ENCODE measurements around the gene GGT5.
"Not testable (repeated sequence)": the region's sequence is repeated elsewhere in the genome, so short reads cannot be mapped to it uniquely, and the experiment has no call there.

GGT5 gene

GRCh38 chr22:24247564-24248344 is 2.9 kb upstream of the GGT5 start:
- no peak overlapping the region for H3K27ac ChIP-seq
- no peaks in the 10 kb centered on the region for H3K9me3 ChIP-seq (ENCODE audit: low read depth, low read length)
- no peak overlapping the region for H3K4me3 ChIP-seq
- no peak overlapping the region for H3K9ac ChIP-seq (ENCODE audit: insufficient read length)
- no peak for DNase-seq (ENCODE audit: low read depth, low spot score)
- H3K36me3 ChIP-seq (ENCODE audit: insufficient read depth, low read length), result no peaks in the 10 kb centered on the region
- TF ChIP-seq EZH2 (IDR thresholded peaks at IDR 0.05) (no peak), POLR2AphosphoS5 (IDR thresholded peaks at IDR 0.05; ENCODE audit: borderline replicate concordance, low read depth, low read length) (no peak), FOXP2 (optimal IDR thresholded peaks at IDR 0.05; ENCODE audit: control extremely low read depth, extremely low read length, insufficient read depth) (no peak)

- no peak overlapping the region for H3K4me3 ChIP-seq
- DNase-seq (ENCODE audit: low read depth, low spot score), result no peak
- TF ChIP-seq POLR2AphosphoS5 (IDR thresholded peaks at IDR 0.05; ENCODE audit: borderline replicate concordance, low read depth, low read length) (no peak), EZH2 (IDR thresholded peaks at IDR 0.05) (no peak), FOXP2 (optimal IDR thresholded peaks at IDR 0.05; ENCODE audit: control extremely low read depth, extremely low read length, insufficient read depth) (no peak)
Measured at GRCh38 chr22:24247011-24247507, 2.2 kb upstream of the GGT5 start.

DNA sequence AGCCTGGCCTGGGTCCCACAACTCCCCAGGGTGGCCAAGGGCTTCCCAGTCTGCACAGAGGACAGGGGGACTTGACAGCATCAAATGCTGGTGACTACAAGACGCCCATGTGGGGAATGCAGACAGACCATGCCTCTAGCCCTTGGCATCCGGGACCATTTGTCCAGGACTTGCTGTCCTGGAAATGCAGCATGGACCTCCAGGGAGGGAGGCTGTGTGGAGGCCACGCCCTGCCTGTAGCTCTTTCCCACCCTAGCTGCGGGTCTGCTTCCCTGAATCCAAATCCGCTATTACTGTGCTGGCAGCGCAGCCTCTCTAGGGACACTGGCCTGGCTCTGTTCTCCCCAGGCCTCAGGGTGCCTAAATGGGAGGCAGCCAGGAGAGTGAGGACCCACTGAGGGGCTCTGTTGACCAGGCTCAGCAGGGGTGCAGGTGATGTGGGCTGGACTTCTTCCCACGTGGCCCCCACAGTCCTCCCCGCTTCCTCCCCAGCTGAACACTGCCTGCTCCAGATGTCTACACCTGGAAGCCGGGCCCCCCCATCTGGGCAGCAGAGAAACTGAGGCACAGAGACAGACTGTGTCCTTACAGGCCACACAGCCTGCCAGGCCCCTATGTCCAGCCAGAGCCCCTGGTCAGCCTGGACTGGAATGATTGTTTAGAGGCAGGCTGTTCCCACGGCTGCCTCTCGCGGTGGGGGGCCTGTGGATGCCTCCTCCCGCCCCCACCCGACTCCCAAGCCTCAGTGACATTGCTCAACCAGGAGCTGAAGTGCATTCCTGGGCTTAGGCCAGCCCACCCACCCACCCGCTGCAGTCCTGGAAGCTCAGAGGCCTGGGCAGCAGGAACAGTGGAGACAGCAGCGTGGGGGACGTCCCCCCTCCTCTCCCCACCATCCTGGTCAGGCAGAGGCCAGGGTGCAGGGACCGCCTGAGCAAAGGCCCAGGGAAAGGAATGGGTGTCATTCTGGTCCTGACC is 991 bp upstream of the GGT5 start:
- H3K9me3 ChIP-seq (ENCODE audit: low read depth, low read length); H3K27ac ChIP-seq; H3K36me3 ChIP-seq (ENCODE audit: insufficient read depth, low read length); H3K4me3 ChIP-seq; DNase-seq (ENCODE audit: low read depth, low spot score); H3K9ac ChIP-seq (ENCODE audit: insufficient read length): not testable (repeated sequence)

More at GRCh38 chr22:24247011-24247507, 2.2 kb upstream of the GGT5 start:
- no peaks in the 10 kb centered on the region for H3K9me3 ChIP-seq (ENCODE audit: low read depth, low read length)
- H3K36me3 ChIP-seq (ENCODE audit: insufficient read depth, low read length), result no peaks in the 10 kb centered on the region
- H3K27ac ChIP-seq, result no peak overlapping the region
- no peak overlapping the region for H3K9ac ChIP-seq (ENCODE audit: insufficient read length)

GRCh38 chr22:24244144-24244787 is 616 bp downstream of the GGT5 start:
- H3K9ac ChIP-seq (ENCODE audit: insufficient read length), result no peak overlapping the region
- no peaks in the 10 kb centered on the region for H3K9me3 ChIP-seq (ENCODE audit: low read depth, low read length)
- no peaks in the 10 kb centered on the region for H3K36me3 ChIP-seq (ENCODE audit: insufficient read depth, low read length)
- H3K4me3 ChIP-seq, result no peak overlapping the region
- no peak for DNase-seq (ENCODE audit: low read depth, low spot score)
- H3K27ac ChIP-seq, result no peak overlapping the region
- no peak for TF ChIP-seq EZH2 (IDR thresholded peaks at IDR 0.05)

GRCh38 chr22:24243417-24243816 is 1.5 kb downstream of the GGT5 start:
- H3K9ac ChIP-seq (ENCODE audit: insufficient read length); H3K27ac ChIP-seq; H3K4me3 ChIP-seq; DNase-seq (ENCODE audit: low read depth, low spot score); H3K36me3 ChIP-seq (ENCODE audit: insufficient read depth, low read length); H3K9me3 ChIP-seq (ENCODE audit: low read depth, low read length): not testable (repeated sequence)

- H3K36me3 ChIP-seq (ENCODE audit: insufficient read depth, low read length); H3K27ac ChIP-seq; DNase-seq (ENCODE audit: low read depth, low spot score); H3K4me3 ChIP-seq; H3K9me3 ChIP-seq (ENCODE audit: low read depth, low read length); H3K9ac ChIP-seq (ENCODE audit: insufficient read length): not testable (repeated sequence)
Measured at GRCh38 chr22:24240985-24241692, 3.7 kb downstream of the GGT5 start.

DNA sequence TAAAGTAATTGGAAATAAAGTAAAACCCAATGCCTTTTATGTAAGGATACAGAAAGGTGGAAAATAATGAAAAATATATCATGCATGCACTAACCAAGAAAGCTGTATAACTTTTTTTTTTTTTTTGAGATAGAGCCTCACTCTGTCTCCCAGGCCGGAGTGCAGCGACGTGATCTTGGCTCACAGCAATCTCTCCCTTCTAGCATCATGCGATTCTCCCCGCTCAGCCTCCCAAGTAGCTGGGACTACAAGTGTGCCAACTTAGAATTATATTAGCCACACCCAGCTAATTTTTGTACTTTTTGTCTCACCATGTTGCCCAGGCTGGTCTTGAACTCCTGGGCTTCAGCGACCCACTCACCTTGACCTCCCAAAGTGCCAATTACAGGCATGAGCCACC is 4.5 kb downstream of the GGT5 start:
- no peak for DNase-seq (ENCODE audit: low read depth, low spot score)
- Histone ChIP-seq H3K27ac (no peak overlapping the region), H3K36me3 (ENCODE audit: insufficient read depth, low read length) (no peaks in the 10 kb centered on the region), H3K9ac (ENCODE audit: insufficient read length) (no peak overlapping the region), H3K4me3 (no peak overlapping the region), H3K9me3 (ENCODE audit: low read depth, low read length) (no peaks in the 10 kb centered on the region)
- TF ChIP-seq FOXP2 (optimal IDR thresholded peaks at IDR 0.05; ENCODE audit: control extremely low read depth, extremely low read length, insufficient read depth) (no peak), POLR2AphosphoS5 (IDR thresholded peaks at IDR 0.05; ENCODE audit: borderline replicate concordance, low read depth, low read length) (no peak), EZH2 (IDR thresholded peaks at IDR 0.05) (no peak)

GRCh38 chr22:24238101-24238694 is 6.7 kb downstream of the GGT5 start:
- H3K9me3 ChIP-seq (ENCODE audit: low read depth, low read length); H3K4me3 ChIP-seq; H3K9ac ChIP-seq (ENCODE audit: insufficient read length); DNase-seq (ENCODE audit: low read depth, low spot score); H3K27ac ChIP-seq; H3K36me3 ChIP-seq (ENCODE audit: insufficient read depth, low read length): not testable (repeated sequence)
